Measurements from ENCODE around the gene AGAP1.

The AGAP1 gene

GRCh38 chr2:235598532-235599531 lies 105.0 kb downstream of the AGAP1 start:
- TF ChIP-seq CTCF (IDR thresholded peaks at IDR 0.05): no peak

GRCh38 chr2:235599596-235600338 lies 105.9 kb downstream of the AGAP1 start:
- no peak for TF ChIP-seq CTCF (IDR thresholded peaks at IDR 0.05)

- TF ChIP-seq CTCF (IDR thresholded peaks at IDR 0.05): no peak
Measured at GRCh38 chr2:235600406-235600805, 106.6 kb downstream of the AGAP1 start.

- TF ChIP-seq CTCF (IDR thresholded peaks at IDR 0.05): no peak
Measured at GRCh38 chr2:235600926-235601325, 107.1 kb downstream of the AGAP1 start.

- TF ChIP-seq CTCF (IDR thresholded peaks at IDR 0.05): no peak
Measured at GRCh38 chr2:235601960-235602704, 108.3 kb downstream of the AGAP1 start.

GRCh38 chr2:235603659-235604058 lies 109.8 kb downstream of the AGAP1 start:
- TF ChIP-seq CTCF (IDR thresholded peaks at IDR 0.05): no peak

GRCh38 chr2:235605312-235606003 lies 111.6 kb downstream of the AGAP1 start:
- TF ChIP-seq CTCF (IDR thresholded peaks at IDR 0.05): no peak

All from LNCAP (cell line).